ENCODE data around the gene OR14J1. TPM values are rescaled to one million over a fixed set of nuclear protein-coding genes. Genes with fewer than 3 reads are reported as not detected.

OR14J1 gene
- total RNA-seq, result not detected in 2 replicates
- long read RNA-seq, result 0 reads

GRCh38 chr6:29301316-29301715 lies at the start of gene OR14J1:
Gene OR14J1 (plus strand): TSS chr6:29301701. CDS start chr6:29306690, 4,989 bp downstream.
- DNase-seq (ENCODE audit: low read depth, low spot score), result no peak
- Mint-ChIP-seq H3K36me3 (ENCODE audit: low read depth) (no peaks in the 10 kb centered on the region), H3K4me3 (no peak within 1 kb of the TSS), H3K9me3 (no peaks in the 10 kb centered on the region), H3K4me1 (peaks cover 3% of the 10 kb centered on the region), H3K27ac (ENCODE audit: unreplicated experiment) (no peak within 1 kb of the TSS), H3K27me3 (ENCODE audit: low read depth) (peaks cover 7% of the 10 kb centered on the region)
- no peak for TF ChIP-seq CTCF (conservative IDR thresholded peaks at IDR 0.05)

- no peak overlapping the region for H3K4me3 Mint-ChIP-seq
- no peak for DNase-seq (ENCODE audit: low read depth, low spot score)
- H3K27ac Mint-ChIP-seq (ENCODE audit: unreplicated experiment), result no peak overlapping the region
- TF ChIP-seq CTCF (conservative IDR thresholded peaks at IDR 0.05), result no peak
- peaks cover 8% of the 10 kb centered on the region for H3K36me3 Mint-ChIP-seq (ENCODE audit: low read depth)
- peaks cover 15% of the 10 kb centered on the region for H3K9me3 Mint-ChIP-seq
- H3K4me1 Mint-ChIP-seq, result no peaks in the 10 kb centered on the region
- H3K27me3 Mint-ChIP-seq (ENCODE audit: low read depth), result peaks cover 5% of the 10 kb centered on the region
Measured at GRCh38 chr6:29251736-29252135, 49.8 kb upstream of the OR14J1 start.

GRCh38 chr6:29255530-29255929 lies 46.0 kb upstream of the OR14J1 start:
- DNase-seq (ENCODE audit: low read depth, low spot score), result no peak
- Mint-ChIP-seq H3K27me3 (ENCODE audit: low read depth) (peaks cover 5% of the 10 kb centered on the region), H3K9me3 (peaks cover 10% of the 10 kb centered on the region), H3K4me1 (no peaks in the 10 kb centered on the region), H3K27ac (ENCODE audit: unreplicated experiment) (no peak overlapping the region), H3K36me3 (ENCODE audit: low read depth) (peaks cover 8% of the 10 kb centered on the region), H3K4me3 (no peak overlapping the region)
- no peak for TF ChIP-seq CTCF (conservative IDR thresholded peaks at IDR 0.05)

GRCh38 chr6:29259721-29260120 lies 41.8 kb upstream of the OR14J1 start:
- Mint-ChIP-seq H3K4me1 (no peaks in the 10 kb centered on the region), H3K4me3 (no peak overlapping the region), H3K27ac (ENCODE audit: unreplicated experiment) (no peak overlapping the region), H3K36me3 (ENCODE audit: low read depth) (peaks cover 4% of the 10 kb centered on the region), H3K9me3 (peaks cover 4% of the 10 kb centered on the region), H3K27me3 (ENCODE audit: low read depth) (no peaks in the 10 kb centered on the region)
- no peak for TF ChIP-seq CTCF (conservative IDR thresholded peaks at IDR 0.05)
- no peak for DNase-seq (ENCODE audit: low read depth, low spot score)

GRCh38 chr6:29263001-29263400 lies 38.5 kb upstream of the OR14J1 start:
- Mint-ChIP-seq H3K36me3 (ENCODE audit: low read depth) (no peaks in the 10 kb centered on the region), H3K27ac (ENCODE audit: unreplicated experiment) (no peak overlapping the region), H3K9me3 (no peaks in the 10 kb centered on the region), H3K27me3 (ENCODE audit: low read depth) (peaks cover 3% of the 10 kb centered on the region), H3K4me3 (no peak overlapping the region), H3K4me1 (no peaks in the 10 kb centered on the region)
- no peak for DNase-seq (ENCODE audit: low read depth, low spot score)
- TF ChIP-seq CTCF (conservative IDR thresholded peaks at IDR 0.05), result no peak

- Mint-ChIP-seq H3K27ac (ENCODE audit: unreplicated experiment) (no peak overlapping the region), H3K27me3 (ENCODE audit: low read depth) (no peaks in the 10 kb centered on the region), H3K4me3 (no peak overlapping the region), H3K9me3 (no peaks in the 10 kb centered on the region), H3K4me1 (no peaks in the 10 kb centered on the region), H3K36me3 (ENCODE audit: low read depth) (no peaks in the 10 kb centered on the region)
- DNase-seq (ENCODE audit: low read depth, low spot score), result no peak
- no peak for TF ChIP-seq CTCF (conservative IDR thresholded peaks at IDR 0.05)
Measured at GRCh38 chr6:29294499-29294914, 7.0 kb upstream of the OR14J1 start.

Data from neural crest cell (in vitro differentiated cells).